CD4-positive, alpha-beta T cell treated with Interleukin-17A for 1 hour (primary cell): Measurements from ENCODE around the gene SNED1.

Experiments used
- DNase-seq: peaks from one replicate; pipeline ENCODE4 v3.0.0-alpha.2; 2020

Gene SNED1

GRCh38 chr2:241070361-241070760 lies 71.9 kb downstream of the SNED1 start:
- no peak for DNase-seq

GRCh38 chr2:241070811-241071676 lies 72.6 kb downstream of the SNED1 start:
- DNase-seq: no peak

GRCh38 chr2:241071677-241072111 lies 73.3 kb downstream of the SNED1 start:
- DNase-seq: no peak

- DNase-seq: no peak
These were observed 73.7 kb downstream of the SNED1 start for GRCh38 chr2:241072151-241072550.

GRCh38 chr2:241072553-241073165 lies 74.2 kb downstream of the SNED1 start:
- DNase-seq: no peak

GRCh38 chr2:241073166-241074064 lies 75.0 kb downstream of the SNED1 start:
- no peak for DNase-seq

- DNase-seq: no peak
These were observed 75.8 kb downstream of the SNED1 start for GRCh38 chr2:241074065-241074818.

- DNase-seq: no peak
These were observed 76.6 kb downstream of the SNED1 start for GRCh38 chr2:241074901-241075540.

- no peak for DNase-seq
These were observed 82.2 kb downstream of the SNED1 start for GRCh38 chr2:241080405-241081189.

GRCh38 chr2:241081190-241081642 lies 82.8 kb downstream of the SNED1 start:
- no peak for DNase-seq

- DNase-seq: no peak
These were observed 83.4 kb downstream of the SNED1 start for GRCh38 chr2:241081643-241082340.

- DNase-seq: no peak
These were observed 84.1 kb downstream of the SNED1 start for GRCh38 chr2:241082341-241083090.

GRCh38 chr2:241083091-241083415 lies 84.6 kb downstream of the SNED1 start:
- no peak for DNase-seq

GRCh38 chr2:241084856-241085444 lies 86.5 kb downstream of the SNED1 start:
- DNase-seq: no peak

GRCh38 chr2:241087420-241088268 lies 89.2 kb downstream of the SNED1 start:
- no peak for DNase-seq

GRCh38 chr2:241088376-241088775 lies 90.0 kb downstream of the SNED1 start:
- DNase-seq: no peak

- DNase-seq: no peak
These were observed 90.6 kb downstream of the SNED1 start for GRCh38 chr2:241088791-241089732.
